ENCODE results near the gene ZMYND11. TPM values are rescaled to one million over a fixed set of nuclear protein-coding genes. Genes with fewer than 3 reads are reported as not detected.

Gene ZMYND11
- total and polyA plus RNA-seq, 2 of the 8 experiments (the other 6 are each of a cell fraction or from before 2014, with no cell fraction given), result 7.5 to 26.6 TPM

GRCh38 chr10:251982-252582 lies 116.8 kb downstream of the ZMYND11 start (continued):
- TF ChIP-seq CHD7 (IDR thresholded peaks at IDR 0.05; ENCODE audit: insufficient replicate concordance, low read length), result no peak
- no peak for TF ChIP-seq SIN3A (conservative IDR thresholded peaks at IDR 0.05 in 1 of 2, IDR thresholded peaks at IDR 0.05 in 1 of 2; ENCODE audit: low read depth in 1 of 2, low read length in 2 of 2)
- TF ChIP-seq USF2 (IDR thresholded peaks at IDR 0.05; ENCODE audit: low read length), result no peak
- no peak for TF ChIP-seq TAF7 (optimal IDR thresholded peaks at IDR 0.05; ENCODE audit: borderline replicate concordance, low read depth, low read length)
- TF ChIP-seq SUZ12 (IDR thresholded peaks at IDR 0.05; ENCODE audit: low read length), result no peak
- TF ChIP-seq RNF2 (IDR thresholded peaks at IDR 0.05; ENCODE audit: borderline replicate concordance, low read depth, low read length, missing control alignments, poor library complexity, severe bottlenecking), result no peak
- TF ChIP-seq CHD1 (IDR thresholded peaks at IDR 0.05; ENCODE audit: low read depth, low read length), result no peak
- no peak for TF ChIP-seq ZNF274 (IDR thresholded peaks at IDR 0.05; ENCODE audit: borderline replicate concordance, extremely low read depth, low read length)
